HG03097 (cell line): ENCODE results near the gene EML1.

ENCODE experiments used
- ATAC-seq: cut with Tn5 transposase; IDR thresholded peaks from one replicate; pipeline ENCODE4 v1.9.1; 2021; ENCODE audit not compliant: unreplicated experiment, low FRiP score

EML1 gene

GRCh38 chr14:99803106-99803775 is 10.0 kb downstream of the EML1 start:
- no peak for ATAC-seq

GRCh38 chr14:99803803-99804202 is 10.6 kb downstream of the EML1 start:
- ATAC-seq = no peak

GRCh38 chr14:99805757-99806439 is 12.7 kb downstream of the EML1 start:
- ATAC-seq = no peak

- ATAC-seq = no peak
These were observed 13.6 kb downstream of the EML1 start for GRCh38 chr14:99806836-99807235.

- no peak for ATAC-seq
These were observed 14.4 kb downstream of the EML1 start for GRCh38 chr14:99807413-99808153.

- no peak for ATAC-seq
These were observed 14.9 kb downstream of the EML1 start for GRCh38 chr14:99808154-99808505.

- no peak for ATAC-seq
These were observed 15.3 kb downstream of the EML1 start for GRCh38 chr14:99808515-99808914.

- no peak for ATAC-seq
These were observed 16.1 kb downstream of the EML1 start for GRCh38 chr14:99809360-99809759.

GRCh38 chr14:99809859-99810558 is 16.8 kb downstream of the EML1 start:
- no peak for ATAC-seq

GRCh38 chr14:99810559-99810874 is 17.3 kb downstream of the EML1 start:
- no peak for ATAC-seq

GRCh38 chr14:99812096-99812750 is 19.0 kb downstream of the EML1 start:
- ATAC-seq = no peak

- ATAC-seq = no peak
These were observed 19.7 kb downstream of the EML1 start for GRCh38 chr14:99812892-99813291.

GRCh38 chr14:99815696-99816095 is 22.5 kb downstream of the EML1 start:
- no peak for ATAC-seq

GRCh38 chr14:99816217-99816616 is 23.0 kb downstream of the EML1 start:
- no peak for ATAC-seq

GRCh38 chr14:99816642-99817041 is 23.4 kb downstream of the EML1 start:
- ATAC-seq = no peak

- ATAC-seq = no peak
These were observed 24.1 kb downstream of the EML1 start for GRCh38 chr14:99817331-99817730.

GRCh38 chr14:99818503-99819036 is 25.4 kb downstream of the EML1 start:
- no peak for ATAC-seq

- ATAC-seq = no peak
These were observed 26.3 kb downstream of the EML1 start for GRCh38 chr14:99819514-99819913.

- ATAC-seq = no peak
These were observed 27.6 kb downstream of the EML1 start for GRCh38 chr14:99820702-99821331.
